Measurements from ENCODE around the gene OXCT2. TPM values are rescaled to one million over a fixed set of nuclear protein-coding genes. Genes with fewer than 3 reads are reported as not detected.
"Not testable (repeated sequence)": the region's sequence is repeated elsewhere in the genome, so short reads cannot be mapped to it uniquely, and the experiment has no call there.

Gene OXCT2
- total and polyA plus RNA-seq, 9 of the 15 experiments (the other 6 are each of a cell fraction or from before 2014, with no cell fraction given), result 0.08 to 0.64 (median 0.22) TPM; not detected in 2

- H3K9ac ChIP-seq (ENCODE audit: insufficient read depth in 1 of 2, low read depth in 2 of 2, low read length in 2 of 2); CTCF ChIA-PET (ENCODE audit: low intra/inter-chr PET ratio); H3K4me1 ChIP-seq (replicated peaks in 1 of 2; ENCODE audit: control insufficient read depth in 2 of 2, insufficient read depth in 2 of 2, low read length in 2 of 2); FAIRE-seq; H3K27ac ChIP-seq (ENCODE audit: extremely low read depth, low read depth, low read length); BruUV-seq (replicated peaks); H2AFZ ChIP-seq (ENCODE audit: low read depth, low read length); POLR2A ChIA-PET; H3K79me2 ChIP-seq (ENCODE audit: control insufficient read depth, insufficient read depth, low read length); H4K20me1 ChIP-seq (replicated peaks; ENCODE audit: control insufficient read depth, insufficient read depth, low read length); DNase-seq (ENCODE audit: extremely low read depth in 1 of 4, low spot score in 3 of 4); H3K4me3 ChIP-seq; H3K9me1 ChIP-seq (ENCODE audit: control insufficient read depth, insufficient read depth, low read length); H3K4me2 ChIP-seq (ENCODE audit: insufficient read depth, low read length); H3K9me3 ChIP-seq (replicated peaks; ENCODE audit: control insufficient read depth, insufficient read depth, low read depth, low read length); intact Hi-C loops (cut with micrococcal nuclease); ATAC-seq; H3K36me3 ChIP-seq (ENCODE audit: control insufficient read depth, insufficient read depth, low read length): not testable (repeated sequence)
- H3K27me3 ChIP-seq (ENCODE audit: control insufficient read depth in 2 of 2, insufficient read depth in 2 of 2, low read length in 2 of 2), result peaks cover 12 to 48% of the 10 kb centered on the region in 2 experiments; a peak in 4 of 5 replicates
- in situ Hi-C loops (cut with MboI), result loop anchor here (10.0 kb wide), 1 partner anchor 274 kb away; no protein-coding TSS in a partner anchor
- 35% methylated on average over 8 of the region's 12 CpGs for WGBS (ENCODE audit: insufficient coverage, low coverage, missing lambda C conversion rate)
Measured at GRCh38 chr1:39778463-39779099, 7.4 kb upstream of the OXCT2 start.

GRCh38 chr1:39777896-39778295, 6.7 kb upstream of the OXCT2 start:
- H3K9ac ChIP-seq (ENCODE audit: insufficient read depth in 1 of 2, low read depth in 2 of 2, low read length in 2 of 2); H3K9me3 ChIP-seq (replicated peaks; ENCODE audit: control insufficient read depth, insufficient read depth, low read depth, low read length); H3K79me2 ChIP-seq (ENCODE audit: control insufficient read depth, insufficient read depth, low read length); H3K36me3 ChIP-seq (ENCODE audit: control insufficient read depth, insufficient read depth, low read length); DNase-seq (ENCODE audit: extremely low read depth in 1 of 4, low spot score in 3 of 4); BruUV-seq (replicated peaks); FAIRE-seq; H4K20me1 ChIP-seq (replicated peaks; ENCODE audit: control insufficient read depth, insufficient read depth, low read length); intact Hi-C loops (cut with micrococcal nuclease); CTCF ChIA-PET (ENCODE audit: low intra/inter-chr PET ratio); H3K4me1 ChIP-seq (replicated peaks in 1 of 2; ENCODE audit: control insufficient read depth in 2 of 2, insufficient read depth in 2 of 2, low read length in 2 of 2); ATAC-seq; H2AFZ ChIP-seq (ENCODE audit: low read depth, low read length); POLR2A ChIA-PET; H3K4me3 ChIP-seq; H3K9me1 ChIP-seq (ENCODE audit: control insufficient read depth, insufficient read depth, low read length); H3K27ac ChIP-seq (ENCODE audit: extremely low read depth, low read depth, low read length); H3K4me2 ChIP-seq (ENCODE audit: insufficient read depth, low read length): not testable (repeated sequence)
- 38% methylated on average over 3 of the region's 17 CpGs for WGBS (ENCODE audit: insufficient coverage, low coverage, missing lambda C conversion rate)
- in situ Hi-C loops (cut with MboI), result loop anchor here (10.0 kb wide), 1 partner anchor 273 kb away; no protein-coding TSS in a partner anchor
- H3K27me3 ChIP-seq (ENCODE audit: control insufficient read depth in 2 of 2, insufficient read depth in 2 of 2, low read length in 2 of 2), result peaks cover 10 to 43% of the 10 kb centered on the region in 2 experiments; a peak in 3 of 5 replicates

Measured in K562 (cell line).